ENCODE results near the gene SERPIND1. TPM values are rescaled to one million over a fixed set of nuclear protein-coding genes. Genes with fewer than 3 reads are reported as not detected.
"Not testable (repeated sequence)": the region's sequence is repeated elsewhere in the genome, so short reads cannot be mapped to it uniquely, and the experiment has no call there.

The SERPIND1 gene, protein sequence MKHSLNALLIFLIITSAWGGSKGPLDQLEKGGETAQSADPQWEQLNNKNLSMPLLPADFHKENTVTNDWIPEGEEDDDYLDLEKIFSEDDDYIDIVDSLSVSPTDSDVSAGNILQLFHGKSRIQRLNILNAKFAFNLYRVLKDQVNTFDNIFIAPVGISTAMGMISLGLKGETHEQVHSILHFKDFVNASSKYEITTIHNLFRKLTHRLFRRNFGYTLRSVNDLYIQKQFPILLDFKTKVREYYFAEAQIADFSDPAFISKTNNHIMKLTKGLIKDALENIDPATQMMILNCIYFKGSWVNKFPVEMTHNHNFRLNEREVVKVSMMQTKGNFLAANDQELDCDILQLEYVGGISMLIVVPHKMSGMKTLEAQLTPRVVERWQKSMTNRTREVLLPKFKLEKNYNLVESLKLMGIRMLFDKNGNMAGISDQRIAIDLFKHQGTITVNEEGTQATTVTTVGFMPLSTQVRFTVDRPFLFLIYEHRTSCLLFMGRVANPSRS
- polyA plus RNA-seq (2013, experiment 1 of 2; ENCODE audit: insufficient read length): not detected
- not detected for polyA plus RNA-seq (2013, experiment 2 of 2; ENCODE audit: insufficient read length)

DNA sequence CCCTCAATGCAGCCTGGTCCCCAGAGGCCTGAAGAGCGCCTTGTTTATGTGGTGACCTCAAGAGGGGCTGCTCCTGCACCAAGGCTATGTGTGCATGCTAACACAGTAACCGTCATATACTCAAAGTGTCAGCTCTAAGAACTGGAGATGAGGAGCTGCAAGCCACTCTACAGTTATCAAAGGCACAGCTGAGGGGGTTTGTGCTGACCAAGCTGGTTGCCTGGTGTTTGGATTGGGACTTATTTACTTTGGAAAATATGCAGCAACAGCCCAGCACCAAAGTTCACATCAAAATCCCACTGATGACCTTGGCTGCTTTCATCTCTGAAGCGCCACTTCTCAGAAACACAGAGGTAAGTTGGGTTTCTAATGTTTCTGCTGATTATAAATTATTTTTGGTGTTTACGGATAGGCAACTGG lies at the start of gene SERPIND1:
Gene SERPIND1, plus strand, starts transcription at position 321 of the 420 bp plus-strand sequence. CDS start 5,200 bp downstream, outside the sequence.
- DNase-seq: no peak

DNA sequence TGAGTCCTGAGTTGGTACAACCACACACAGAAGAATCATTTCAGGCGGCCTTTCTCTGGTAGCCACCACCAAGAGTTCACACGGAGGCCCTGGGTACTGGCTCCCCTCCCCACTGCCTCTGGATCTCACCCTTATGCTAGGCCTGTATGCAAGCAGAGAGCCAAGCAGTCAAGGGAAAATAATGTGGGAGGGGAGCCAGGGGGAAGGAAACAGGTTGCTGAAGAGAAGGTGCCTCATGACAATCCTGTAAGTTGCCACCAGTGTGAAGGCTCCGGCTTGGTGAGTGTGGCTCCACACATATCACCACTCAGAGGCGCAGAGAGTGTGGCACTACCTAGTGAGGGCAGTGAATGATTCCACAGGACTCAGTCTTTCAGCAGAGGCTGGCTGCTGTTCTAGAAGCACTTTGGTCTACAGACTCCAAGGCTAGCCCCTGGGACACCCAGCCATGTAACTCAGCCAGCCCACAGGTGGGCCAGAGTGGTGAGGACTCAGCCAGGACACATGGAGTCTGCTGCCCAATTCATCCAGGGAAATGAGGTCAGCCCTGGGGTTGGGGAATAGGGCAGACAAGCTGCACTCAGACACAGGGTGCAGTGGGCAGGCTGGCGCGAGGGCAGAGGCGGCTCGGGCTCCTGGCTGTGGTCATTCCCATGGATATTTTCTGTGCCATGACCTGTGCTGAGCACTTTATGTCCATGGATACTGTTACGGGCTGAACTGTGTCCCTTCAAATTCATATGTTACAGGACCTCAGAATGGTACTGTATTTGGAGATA lies 49.0 kb upstream of the SERPIND1 start:
- DNase-seq: no peak

DNA sequence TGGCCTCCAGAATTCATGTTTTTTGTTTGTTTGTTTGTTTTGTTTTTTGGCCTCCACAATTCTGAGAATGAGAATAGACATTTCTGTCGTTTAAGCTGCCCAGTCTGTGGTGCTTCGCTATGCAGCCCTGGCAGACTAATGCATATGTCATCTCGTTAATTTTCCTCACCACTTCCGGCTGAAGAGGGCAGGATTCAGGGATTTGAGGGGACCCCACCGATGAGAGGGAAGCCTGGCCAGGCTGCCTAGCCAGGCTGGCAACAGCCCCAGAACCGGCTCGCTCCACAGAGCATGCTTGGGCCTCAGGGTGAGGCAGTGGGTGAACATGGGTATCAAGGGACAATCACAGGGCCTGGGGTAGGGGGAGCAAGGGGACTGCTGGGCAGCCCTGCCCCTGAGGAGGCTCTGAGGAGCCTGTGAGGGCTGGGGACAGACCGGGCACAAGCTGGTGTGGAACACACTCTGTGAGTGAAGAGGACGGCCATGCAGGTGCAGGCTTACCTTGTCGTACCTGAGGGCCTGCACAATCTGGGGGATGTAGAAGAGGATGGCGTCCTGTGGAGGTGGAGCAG lies 47.8 kb upstream of the SERPIND1 start:
- peak; percentile 6 for DNase-seq

DNA sequence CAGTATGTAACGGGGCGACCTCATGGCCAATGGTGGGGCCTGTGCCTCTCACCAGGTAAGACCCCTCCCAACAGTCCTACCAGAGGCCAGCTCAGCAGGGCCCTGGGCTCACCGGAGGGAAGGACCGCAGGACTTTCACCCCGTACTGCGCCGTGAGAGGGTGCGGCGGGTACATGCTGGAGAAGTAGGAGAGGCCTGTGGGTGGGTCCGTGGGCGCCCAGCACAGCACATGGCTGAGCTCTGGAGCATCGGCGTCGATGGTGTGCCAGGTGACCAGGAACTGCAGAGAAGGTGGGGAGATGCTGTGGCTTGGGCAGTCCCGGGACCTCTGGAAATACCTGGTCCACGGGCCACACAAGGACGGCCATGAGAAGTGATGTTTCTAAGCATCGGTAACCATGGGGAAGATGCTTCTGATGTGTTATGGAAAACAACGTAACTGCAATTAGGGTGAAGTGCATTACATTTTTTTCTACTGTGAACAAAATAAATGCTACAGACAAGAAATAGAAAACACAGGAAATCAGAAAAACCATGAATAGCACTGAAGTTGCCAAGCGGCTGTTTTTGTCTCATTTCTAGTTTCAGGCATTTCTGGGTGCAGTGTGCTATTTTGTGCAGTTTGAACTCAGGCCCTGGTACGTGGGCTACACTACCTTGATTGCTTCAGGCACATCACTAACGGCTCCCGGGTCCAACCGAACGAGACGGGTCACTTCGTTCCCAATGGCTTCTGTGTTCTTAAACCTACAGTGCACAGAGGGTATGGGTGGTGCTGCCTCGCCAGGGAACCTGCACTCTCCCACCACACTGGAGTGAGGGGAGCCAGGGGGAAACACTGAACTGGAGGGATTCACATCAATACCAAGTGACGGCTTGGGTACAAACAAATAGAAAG lies 46.5 kb upstream of the SERPIND1 start:
- no peak for DNase-seq

DNA sequence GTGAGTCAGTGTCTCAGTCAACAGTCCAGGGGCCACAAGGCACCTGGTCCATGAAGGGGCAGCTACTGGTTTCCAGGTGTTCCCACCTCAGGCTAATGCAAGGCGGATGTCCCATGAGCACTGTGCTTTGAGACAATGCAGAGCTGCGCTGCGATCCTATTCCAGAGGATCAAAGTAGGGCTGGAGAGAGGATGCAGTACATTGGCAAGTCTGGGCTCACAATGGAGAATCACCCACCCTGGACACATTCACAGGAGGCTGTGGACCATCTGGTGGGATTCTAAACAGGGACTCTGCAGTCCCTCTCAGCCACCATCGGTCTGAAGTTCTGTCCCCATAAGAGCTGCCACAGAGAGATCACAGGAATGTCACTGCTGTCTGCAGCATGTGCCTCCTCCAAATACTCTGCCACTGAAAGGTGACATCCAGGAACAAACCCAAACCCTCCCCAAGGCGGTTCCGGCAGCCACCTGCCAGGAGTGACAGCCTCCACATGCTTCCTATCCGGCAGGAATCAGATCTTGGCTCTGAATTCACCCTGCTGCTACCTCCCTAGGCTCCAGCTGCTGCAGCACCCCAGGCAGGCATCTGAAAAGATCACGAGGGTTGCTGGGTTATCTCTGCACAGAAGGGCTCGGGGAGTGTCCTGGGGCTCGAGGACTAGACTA lies 45.3 kb upstream of the SERPIND1 start:
- no peak for DNase-seq

DNA sequence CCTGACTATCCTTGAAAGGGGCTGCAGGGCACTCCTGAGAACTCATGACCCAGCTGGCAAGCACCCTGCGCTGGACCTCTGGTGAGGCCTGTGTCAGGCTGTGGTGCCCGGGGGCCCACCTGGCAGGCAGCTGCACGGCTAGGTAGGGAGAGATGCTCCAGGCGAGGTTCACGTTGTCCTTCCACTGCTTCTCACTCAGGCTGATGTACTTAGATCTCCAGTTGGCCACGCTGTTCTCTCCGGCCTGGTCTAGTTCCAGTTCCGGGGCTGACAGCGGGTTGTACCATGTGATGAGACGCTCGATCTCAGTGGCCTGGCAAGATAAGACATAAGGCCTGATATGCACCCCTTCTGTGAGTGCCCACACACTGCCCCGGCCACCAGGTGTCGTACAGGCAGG lies 44.7 kb upstream of the SERPIND1 start:
- DNase-seq: no peak

DNA sequence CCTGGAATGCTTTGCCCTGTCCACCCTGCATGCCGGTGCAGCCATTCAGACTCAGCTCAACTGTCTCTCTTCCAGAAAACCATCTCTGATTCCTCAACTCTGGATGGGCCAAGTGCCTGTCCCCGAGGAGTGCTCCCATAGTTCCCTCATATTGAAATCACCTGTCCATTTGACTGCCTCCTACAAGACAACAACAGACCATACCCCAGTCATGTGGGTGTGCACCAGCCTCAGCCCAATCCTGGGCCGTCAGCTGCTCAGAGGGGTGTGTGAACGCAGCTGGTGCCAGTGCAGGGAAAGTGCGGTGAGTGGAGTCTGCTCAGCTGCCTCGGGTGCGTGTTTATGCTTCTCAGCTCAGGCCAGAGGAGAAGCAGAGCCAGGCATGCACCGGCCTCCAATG lies 41.5 kb upstream of the SERPIND1 start:
- not testable (repeated sequence) for DNase-seq

DNA sequence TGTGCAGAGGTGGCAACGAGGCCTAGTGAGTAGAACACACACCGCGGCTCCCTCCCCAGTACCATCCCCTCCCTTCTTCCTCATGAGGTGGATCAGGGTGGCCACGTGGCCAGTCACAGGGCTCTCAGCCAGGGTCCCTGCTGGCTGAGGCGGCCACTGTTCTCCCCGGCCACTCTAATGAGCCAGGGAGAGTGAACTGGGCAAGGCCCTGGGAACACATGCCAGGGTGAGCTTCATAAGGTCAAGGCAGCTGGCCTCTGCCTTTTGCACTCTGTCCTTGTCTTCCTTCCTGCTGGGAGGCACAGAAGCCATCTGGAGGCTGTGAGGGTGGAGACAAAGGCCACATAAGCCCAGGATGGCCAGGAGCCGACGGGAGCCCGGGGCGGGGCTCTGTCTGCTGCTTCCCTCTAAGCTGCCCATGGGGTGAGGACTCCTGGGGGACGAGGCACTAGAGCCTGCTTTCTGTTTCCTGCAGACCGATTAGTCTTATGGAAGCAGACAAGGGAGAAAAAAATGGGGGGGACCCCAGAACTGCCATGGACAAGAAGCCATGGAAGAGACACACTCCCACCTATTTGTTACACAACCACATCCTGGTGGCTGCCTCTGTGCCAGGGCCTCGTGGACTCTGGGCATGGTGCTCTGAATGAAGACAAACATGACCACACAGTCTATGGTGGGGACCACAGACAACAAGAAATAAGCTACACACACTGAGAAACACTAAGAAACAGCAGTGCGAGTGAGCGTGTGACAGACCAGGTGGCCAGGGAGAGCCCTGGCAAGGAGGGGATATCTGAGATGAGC lies 38.4 kb upstream of the SERPIND1 start:
- not testable (repeated sequence) for DNase-seq

DNA sequence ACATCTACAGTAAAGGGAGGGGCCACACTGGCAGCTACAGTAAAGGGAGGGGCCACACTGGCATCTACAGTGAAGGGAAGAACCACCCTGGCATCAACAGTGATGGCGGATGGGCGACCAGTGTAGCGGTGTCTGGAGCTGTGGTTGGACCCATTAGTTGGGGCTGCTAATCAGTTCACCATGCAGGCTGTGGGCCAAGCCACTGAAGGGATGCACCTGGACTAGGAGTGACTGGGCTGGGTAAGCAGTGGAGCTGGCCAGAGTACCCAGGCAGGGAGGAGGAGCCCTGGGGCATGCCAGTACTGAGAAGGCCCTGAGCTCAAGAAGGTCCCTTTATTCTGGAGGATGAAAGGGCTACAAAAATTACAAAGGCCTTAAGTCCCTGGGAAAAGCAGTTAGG lies 37.0 kb upstream of the SERPIND1 start:
- DNase-seq: not testable (repeated sequence)

DNA sequence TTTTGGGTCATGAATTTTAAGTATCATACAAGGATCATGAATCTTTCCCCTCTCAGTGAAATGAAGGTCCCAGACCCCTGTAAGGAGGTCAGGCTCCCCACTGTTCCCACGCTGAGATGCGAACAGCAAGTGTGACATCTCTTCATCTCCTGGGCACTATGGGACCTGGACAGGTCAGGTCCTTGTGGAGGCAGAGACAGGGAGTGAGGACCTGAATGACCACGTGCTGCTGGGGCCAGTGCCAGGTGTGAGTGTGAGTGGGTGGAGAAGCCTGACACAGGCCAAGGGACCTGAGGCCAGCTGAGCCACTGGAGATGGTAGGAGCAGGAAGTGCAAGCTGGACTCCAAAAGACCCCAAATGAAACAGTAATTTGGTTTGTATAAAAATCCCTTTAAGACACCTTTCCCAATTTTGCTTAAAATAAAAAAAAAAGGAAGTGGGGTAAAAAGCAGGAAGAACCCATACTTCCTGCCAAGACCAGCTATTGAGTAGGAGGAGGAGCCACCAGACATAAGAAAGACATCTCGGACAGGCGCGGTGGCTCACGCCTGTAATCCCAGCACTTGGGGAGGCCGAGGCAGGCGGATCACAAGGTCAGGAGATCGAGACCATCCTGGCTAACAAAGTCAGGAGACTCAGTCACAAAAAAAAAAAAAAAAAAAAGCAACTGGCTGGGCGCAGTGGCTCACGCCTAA lies 35.4 kb upstream of the SERPIND1 start:
- DNase-seq: no peak

DNA sequence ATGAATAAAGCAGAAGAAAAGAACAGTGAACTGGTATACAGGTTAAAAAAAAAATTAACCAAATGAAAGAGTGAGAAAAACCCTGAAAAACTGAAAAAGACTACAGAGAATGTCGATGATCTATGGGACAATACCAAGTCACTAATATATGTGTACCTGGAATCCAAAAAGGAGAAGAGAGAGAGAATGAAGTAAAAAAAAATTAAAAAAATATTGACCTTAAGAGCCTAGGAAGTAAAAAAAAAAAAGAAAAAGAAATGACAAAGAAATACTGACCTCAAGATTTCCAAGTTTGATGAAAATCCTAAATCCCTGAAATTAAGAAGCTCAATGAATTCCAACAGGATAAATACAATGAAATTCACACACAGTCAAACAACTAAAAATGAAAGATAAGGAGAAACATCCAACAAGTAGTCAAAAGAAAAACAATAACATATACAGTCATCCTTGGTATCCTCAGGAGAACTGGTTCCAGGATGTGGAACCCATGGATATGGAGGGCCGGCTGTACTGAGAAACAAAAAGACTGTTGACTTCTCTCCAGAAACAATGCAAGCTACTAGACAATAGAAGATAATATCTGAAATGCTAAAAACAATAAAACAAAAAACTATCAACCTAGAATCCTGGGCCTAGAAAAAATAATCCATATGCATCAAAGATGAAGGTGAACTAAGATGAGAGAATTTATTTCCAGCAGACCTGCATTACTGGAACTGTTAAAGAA lies 33.5 kb upstream of the SERPIND1 start:
- DNase-seq: peak; percentile 34

DNA sequence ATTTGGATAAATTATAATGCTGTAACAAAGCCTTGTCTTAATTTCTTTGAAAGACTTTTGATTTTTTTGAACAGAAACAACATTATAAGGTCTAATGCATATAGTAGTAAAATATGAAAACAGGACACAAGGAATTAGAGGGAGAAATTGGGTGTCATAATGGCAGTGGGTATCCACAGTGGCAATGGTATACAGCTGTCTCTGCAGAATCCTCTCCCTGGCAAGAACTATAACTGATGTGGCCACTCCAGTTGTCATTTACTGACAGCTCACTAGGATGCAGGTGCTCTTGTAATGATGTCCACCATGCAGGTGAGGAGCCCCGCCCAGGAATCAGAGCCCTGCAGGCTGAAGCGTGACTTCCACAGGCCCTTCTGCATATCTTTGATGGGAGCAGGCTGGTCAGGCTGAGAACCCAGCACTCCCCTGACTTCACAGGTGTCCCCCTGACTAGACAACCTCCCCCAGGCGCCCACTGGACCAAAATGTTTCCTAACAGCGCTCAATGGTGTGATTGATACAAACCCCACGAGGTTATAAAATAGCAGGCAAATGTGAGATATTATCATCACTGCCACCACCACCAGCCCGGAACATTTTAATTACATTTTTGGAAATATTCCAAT lies 32.8 kb upstream of the SERPIND1 start:
- DNase-seq: no peak

DNA sequence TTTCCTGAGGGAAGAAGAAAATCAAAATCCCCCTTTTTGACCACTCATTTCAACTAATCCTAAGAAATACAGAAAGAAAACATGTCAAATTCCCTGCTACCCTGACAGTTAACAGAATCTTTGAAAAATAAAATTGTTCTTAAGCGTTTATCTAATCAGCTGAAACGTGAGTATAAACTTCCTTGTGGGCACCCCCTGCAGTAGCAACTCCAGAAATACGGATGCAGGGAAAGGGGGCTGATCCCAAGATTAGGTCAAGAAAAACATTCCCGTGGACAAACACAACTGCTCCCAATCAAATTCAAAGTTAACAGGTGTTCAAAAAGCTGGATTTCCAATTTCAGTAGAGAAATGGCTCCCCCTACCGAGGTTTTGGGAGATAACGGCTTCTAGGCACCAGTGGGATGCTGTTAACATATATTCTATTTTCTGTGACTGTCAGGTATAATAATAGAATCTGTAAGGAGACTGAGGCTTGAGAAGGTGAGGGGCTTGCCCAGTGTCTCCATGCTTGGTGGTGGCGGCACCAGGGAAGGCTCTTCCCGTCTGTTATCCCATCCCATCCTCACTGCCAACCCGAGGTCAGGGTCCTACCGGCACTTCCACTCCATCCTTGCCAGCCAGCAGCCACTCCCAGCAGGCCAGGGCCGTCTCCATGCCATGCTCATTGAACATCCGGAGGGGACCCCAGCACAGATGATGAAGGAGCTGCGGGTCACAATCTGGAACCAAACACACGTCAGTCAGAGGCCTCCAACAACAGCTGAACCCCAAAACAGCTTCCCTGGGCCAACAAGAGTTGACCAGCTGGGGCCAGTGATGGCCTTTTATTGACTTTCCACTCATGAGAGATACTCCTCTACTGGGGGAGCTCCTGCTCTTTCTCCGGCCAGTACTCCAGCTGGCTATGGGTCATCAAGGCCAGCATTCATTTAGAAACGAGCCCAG lies 32.0 kb upstream of the SERPIND1 start:
- no peak for DNase-seq

DNA sequence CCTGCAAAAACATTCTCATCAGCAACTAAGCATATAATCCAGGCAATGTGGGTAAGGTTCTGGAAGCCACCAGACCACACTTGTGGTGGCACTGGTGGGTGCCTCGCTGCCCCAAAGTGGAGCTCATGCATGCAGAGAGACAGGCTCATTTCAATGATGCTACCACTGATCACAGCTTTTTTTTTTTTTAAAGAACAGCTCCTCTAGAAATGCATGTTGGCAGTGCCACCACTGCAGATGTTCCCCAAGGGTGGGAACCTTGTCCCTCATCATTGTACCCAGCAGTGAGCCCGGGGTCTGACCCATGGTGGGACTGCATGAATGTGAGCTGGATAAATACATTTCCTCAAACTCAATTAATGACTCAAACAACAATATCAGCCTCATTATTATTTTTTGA lies 31.1 kb upstream of the SERPIND1 start:
- no peak for DNase-seq

DNA sequence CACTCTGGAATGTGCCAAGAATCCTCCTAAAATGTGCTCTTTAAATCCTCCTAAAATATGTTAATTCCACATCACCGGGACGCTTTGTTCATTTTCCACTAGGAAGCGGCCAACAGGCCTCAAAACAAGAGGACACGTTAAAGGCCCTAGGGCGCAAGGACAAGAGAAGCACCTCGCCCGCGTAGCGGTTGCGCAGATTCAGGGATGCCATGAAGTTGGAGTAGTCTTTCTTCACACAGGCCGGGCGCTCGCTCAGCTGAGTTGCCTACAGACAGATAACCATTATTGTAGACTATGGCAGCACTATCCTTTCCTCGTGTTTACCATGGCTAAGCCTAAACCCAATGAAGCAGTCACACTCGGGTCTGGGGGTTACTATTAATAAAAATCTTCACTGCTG lies 29.5 kb upstream of the SERPIND1 start:
- DNase-seq: no peak

DNA sequence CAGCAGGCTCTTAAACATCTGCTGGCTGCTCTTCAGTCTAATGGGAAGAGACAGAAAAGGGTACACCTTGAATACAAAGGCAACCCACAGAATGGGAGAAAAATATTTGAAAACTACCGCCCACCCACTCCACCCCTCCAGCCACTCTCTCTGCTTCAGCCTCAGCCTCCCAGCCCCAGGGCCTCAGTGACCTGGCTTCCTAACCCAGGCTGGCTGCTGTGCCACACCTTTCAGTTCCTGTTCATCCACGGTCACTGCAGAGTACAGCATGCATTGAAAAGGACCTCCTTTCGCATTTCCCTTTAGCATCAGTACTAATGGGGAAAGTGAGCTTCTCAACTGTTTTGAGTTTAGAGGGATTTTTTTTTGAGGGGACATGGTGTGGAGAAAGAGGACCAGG lies 28.8 kb upstream of the SERPIND1 start:
- no peak for DNase-seq

DNA sequence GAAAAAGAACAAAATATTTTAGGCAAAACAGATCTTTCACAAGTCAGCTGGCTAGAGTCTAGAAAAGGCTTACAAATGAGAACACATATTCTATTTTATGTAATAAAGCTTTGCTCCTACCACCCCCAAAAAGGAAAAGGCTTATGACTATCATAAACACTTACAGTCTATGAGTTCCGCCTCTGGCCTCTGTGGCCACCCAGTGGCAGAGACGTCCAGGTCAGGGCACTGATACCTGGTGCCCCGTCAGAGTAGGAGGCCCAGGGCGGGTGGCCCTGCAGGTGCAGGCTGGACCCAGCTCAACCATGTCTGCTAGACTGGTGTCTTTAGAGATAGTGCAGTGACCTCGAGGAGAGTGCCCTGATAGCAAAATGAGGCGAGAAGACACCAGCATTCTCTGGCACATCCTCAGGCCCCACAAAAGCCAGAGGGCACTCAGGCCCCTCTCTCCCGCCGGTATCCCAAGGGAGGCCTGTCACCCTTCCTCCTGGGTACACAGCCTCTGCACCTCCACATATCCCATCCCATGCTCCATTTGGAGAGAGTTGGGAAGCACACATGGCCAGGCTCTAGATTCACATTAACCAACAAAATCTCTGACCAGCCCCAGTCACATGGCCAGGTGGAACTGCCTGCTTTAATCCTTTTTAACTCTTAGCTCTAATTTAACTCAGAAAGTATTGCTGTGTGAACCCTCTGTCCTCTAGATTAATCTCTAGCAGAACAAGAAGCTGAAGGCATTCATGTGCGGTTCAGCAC lies 27.3 kb upstream of the SERPIND1 start:
- DNase-seq: no peak
